ENCODE data around the gene CAMK1G.

CAMK1G gene

DNA sequence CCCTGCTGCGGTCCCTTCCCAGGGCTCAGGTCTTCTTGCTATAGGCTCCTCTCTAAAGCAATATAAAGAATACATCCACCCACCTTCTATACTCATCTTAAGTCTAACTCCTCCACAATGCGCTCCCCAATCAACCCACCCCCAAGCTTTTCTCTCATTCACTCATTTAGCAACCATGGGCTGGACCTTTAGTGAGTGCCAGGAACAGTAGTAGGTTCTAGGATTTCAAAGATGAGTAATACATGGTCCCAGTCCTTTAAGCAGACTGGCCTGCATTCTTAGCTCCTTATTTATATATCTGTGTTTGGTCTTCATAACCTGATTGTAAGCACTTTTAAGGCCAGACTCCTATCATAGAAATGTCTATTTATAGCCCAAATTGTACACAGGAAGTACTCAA is 5.9 kb downstream of the CAMK1G start:
- H3K4me1 ChIP-seq (ENCODE audit: control insufficient read depth in 1 of 2, insufficient read depth in 2 of 2, low read length in 2 of 2): peaks cover 0 to 14% of the 10 kb centered on the region in 2 donors
- H3K4me3 ChIP-seq (ENCODE audit: low read depth in 1 of 2, low read length in 2 of 2): no peak overlapping the region
- peaks cover 7% of the 10 kb centered on the region for H3K27me3 ChIP-seq (ENCODE audit: low read depth, low read length)
- H3K36me3 ChIP-seq (ENCODE audit: control insufficient read depth in 1 of 2, insufficient read depth in 2 of 2, low read length in 2 of 2): no peaks in the 10 kb centered on the region
- H3K27ac ChIP-seq (ENCODE audit: low read length): no peak overlapping the region
- no peaks in the 10 kb centered on the region for H3K9me3 ChIP-seq (ENCODE audit: control insufficient read depth in 1 of 2, low read length in 2 of 2)

DNA sequence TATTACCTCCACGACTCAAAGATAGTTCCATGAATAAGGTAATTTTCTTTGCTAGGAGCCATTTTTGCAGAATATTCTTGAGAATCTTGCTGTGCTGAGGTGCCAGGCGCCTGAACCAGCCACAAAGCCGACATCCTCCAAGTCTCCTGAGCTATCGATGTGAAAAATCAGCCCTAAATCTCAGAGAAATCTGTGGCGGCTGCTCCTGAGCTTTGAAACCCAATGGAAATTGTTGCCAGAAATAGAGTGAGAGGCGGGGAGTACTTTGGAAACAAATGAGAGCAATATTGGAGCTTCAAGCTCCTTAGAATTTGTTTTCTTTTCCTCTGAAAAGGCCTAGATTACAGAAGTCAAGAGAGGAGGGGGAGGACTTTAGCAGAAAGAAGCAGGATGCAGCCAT is 6.3 kb downstream of the CAMK1G start:
- Histone ChIP-seq H3K4me1 (ENCODE audit: control insufficient read depth in 1 of 2, insufficient read depth in 2 of 2, low read length in 2 of 2) (peaks cover 0 to 14% of the 10 kb centered on the region in 2 donors), H3K27me3 (ENCODE audit: low read depth, low read length) (peaks cover 3% of the 10 kb centered on the region), H3K4me3 (ENCODE audit: low read depth in 1 of 2, low read length in 2 of 2) (no peak overlapping the region), H3K9me3 (ENCODE audit: control insufficient read depth in 1 of 2, low read length in 2 of 2) (no peaks in the 10 kb centered on the region), H3K36me3 (ENCODE audit: control insufficient read depth in 1 of 2, insufficient read depth in 2 of 2, low read length in 2 of 2) (no peaks in the 10 kb centered on the region), H3K27ac (ENCODE audit: low read length) (no peak overlapping the region)

DNA sequence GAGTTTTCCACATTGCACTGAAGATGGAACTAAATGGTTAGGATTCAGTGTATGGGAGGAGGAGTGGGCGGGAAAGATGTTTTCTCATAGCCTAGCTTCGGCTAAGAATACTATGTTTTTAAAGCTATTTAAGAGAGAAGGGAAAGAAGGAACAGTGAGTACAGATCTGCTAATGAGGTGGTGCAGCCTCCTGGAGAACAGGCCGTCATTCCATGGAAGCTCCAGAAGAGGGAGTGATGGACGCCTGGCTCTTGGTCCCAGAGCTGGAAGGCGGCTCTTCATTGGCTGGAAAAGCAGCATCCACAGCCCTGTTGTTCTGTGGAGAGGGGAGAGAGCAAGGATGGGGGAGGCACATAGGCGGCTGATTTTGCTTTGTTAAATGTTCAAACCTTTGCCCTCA is 6.9 kb downstream of the CAMK1G start:
- Histone ChIP-seq H3K4me3 (ENCODE audit: low read depth in 1 of 2, low read length in 2 of 2) (no peak overlapping the region), H3K27ac (ENCODE audit: low read length) (no peak overlapping the region), H3K36me3 (ENCODE audit: control insufficient read depth in 1 of 2, insufficient read depth in 2 of 2, low read length in 2 of 2) (no peaks in the 10 kb centered on the region), H3K4me1 (ENCODE audit: control insufficient read depth in 1 of 2, insufficient read depth in 2 of 2, low read length in 2 of 2) (peaks cover 0 to 8% of the 10 kb centered on the region in 2 donors), H3K9me3 (ENCODE audit: control insufficient read depth in 1 of 2, low read length in 2 of 2) (no peaks in the 10 kb centered on the region), H3K27me3 (ENCODE audit: low read depth, low read length) (no peaks in the 10 kb centered on the region)

DNA sequence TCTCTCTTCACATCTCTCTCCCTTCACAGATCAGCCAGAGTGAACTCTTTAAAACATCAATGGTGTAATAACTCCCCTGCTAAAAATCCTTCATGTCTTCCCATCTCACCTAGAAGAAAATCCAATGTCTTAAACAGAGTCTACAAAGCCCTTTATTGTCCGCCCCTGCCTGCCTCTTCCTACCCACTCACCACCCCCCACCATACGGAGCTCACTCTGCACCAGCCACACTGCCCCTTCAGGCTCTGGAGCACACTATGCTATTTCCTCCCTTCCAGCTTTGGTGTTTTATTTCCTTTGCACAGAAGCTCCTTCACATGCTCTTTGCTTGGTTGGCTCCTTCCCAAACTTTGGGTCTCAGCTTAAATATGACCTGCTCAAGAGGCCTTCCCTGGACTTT is 10.2 kb downstream of the CAMK1G start:
- Histone ChIP-seq H3K36me3 (ENCODE audit: control insufficient read depth in 1 of 2, insufficient read depth in 2 of 2, low read length in 2 of 2) (no peaks in the 10 kb centered on the region), H3K27me3 (ENCODE audit: low read depth, low read length) (no peaks in the 10 kb centered on the region), H3K9me3 (ENCODE audit: control insufficient read depth in 1 of 2, low read length in 2 of 2) (no peaks in the 10 kb centered on the region), H3K27ac (ENCODE audit: low read length) (no peak overlapping the region), H3K4me3 (ENCODE audit: low read depth in 1 of 2, low read length in 2 of 2) (no peak overlapping the region), H3K4me1 (ENCODE audit: control insufficient read depth in 1 of 2, insufficient read depth in 2 of 2, low read length in 2 of 2) (no peaks in the 10 kb centered on the region)

DNA sequence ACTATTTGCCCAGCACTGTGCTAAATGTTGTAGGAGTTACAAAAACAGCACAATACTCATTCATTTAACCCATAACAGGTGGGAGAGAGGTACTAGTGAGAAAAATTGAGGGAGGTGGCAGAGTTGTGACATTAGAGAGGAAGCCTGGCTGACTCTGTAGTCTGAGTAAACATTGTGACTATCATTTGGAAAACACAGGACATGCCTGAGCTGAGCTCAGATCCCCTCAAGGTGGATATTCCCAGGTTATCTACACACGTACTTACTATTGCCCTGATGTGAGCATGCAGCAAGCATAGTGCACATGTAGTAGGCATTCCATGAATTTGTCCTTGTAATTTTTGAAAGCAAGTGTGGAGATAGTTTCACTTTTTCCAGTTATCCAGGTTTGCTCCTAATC is 10.9 kb downstream of the CAMK1G start:
- H3K27ac ChIP-seq (ENCODE audit: low read length): no peak overlapping the region
- no peaks in the 10 kb centered on the region for H3K36me3 ChIP-seq (ENCODE audit: control insufficient read depth in 1 of 2, insufficient read depth in 2 of 2, low read length in 2 of 2)
- H3K4me1 ChIP-seq (ENCODE audit: control insufficient read depth in 1 of 2, insufficient read depth in 2 of 2, low read length in 2 of 2): no peaks in the 10 kb centered on the region
- H3K27me3 ChIP-seq (ENCODE audit: low read depth, low read length): no peaks in the 10 kb centered on the region
- H3K9me3 ChIP-seq (ENCODE audit: control insufficient read depth in 1 of 2, low read length in 2 of 2): no peaks in the 10 kb centered on the region
- no peak overlapping the region for H3K4me3 ChIP-seq (ENCODE audit: low read depth in 1 of 2, low read length in 2 of 2)

DNA sequence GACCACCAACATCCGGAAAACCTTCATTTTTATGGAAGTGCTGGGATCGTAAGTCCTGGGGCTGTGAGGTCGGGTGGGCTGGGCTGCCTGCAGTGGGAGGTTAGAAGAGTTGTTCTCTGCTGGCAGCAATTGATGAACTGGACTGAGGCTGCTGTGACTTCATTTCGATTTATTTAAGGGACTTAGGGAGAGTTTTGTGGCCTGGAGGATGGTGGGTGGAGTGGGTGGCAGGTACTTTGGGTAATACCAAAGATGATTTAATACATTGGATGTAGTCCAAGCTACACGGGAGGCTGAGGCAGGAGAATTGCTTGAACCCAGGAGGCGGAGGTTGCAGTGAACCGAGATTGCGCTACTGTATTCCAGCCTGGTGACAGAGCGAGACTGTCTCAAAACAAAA is 11.5 kb downstream of the CAMK1G start:
- no peaks in the 10 kb centered on the region for H3K9me3 ChIP-seq (ENCODE audit: control insufficient read depth in 1 of 2, low read length in 2 of 2)
- no peaks in the 10 kb centered on the region for H3K4me1 ChIP-seq (ENCODE audit: control insufficient read depth in 1 of 2, insufficient read depth in 2 of 2, low read length in 2 of 2)
- no peak overlapping the region for H3K27ac ChIP-seq (ENCODE audit: low read length)
- no peaks in the 10 kb centered on the region for H3K27me3 ChIP-seq (ENCODE audit: low read depth, low read length)
- H3K4me3 ChIP-seq (ENCODE audit: low read depth in 1 of 2, low read length in 2 of 2): no peak overlapping the region
- H3K36me3 ChIP-seq (ENCODE audit: control insufficient read depth in 1 of 2, insufficient read depth in 2 of 2, low read length in 2 of 2): no peaks in the 10 kb centered on the region

DNA sequence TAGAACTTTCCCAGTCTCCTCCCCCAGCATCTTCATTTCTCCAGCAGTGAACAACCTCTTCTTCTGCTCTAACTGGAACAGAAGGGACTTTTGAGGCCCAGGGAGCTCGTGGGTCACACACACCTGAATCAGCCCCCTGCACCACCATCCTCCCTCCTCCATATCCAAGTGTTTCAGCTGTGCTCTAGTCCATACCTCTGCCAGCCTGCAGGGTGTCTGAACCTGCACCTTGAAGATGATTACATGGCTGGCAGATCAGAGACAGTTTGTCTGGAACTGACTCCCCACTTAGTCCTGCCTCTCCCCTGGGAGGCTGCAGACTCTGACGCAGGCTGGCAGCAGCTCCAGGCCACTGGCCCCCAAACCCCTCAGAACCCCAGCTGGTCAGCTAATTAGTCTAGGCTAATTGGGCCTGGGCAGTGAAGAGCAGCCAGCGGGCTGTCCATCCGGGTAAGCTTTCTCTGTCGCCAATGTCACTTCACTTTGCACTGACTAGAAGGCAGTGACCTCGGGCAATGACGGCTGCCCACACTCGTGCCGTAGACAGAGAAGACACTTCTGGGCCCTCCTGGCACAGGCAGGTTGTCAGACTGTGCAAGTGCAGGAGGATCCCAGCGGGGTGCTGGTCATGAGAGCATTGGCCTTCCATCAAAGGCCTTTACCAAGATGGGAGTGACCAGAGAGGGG is 12.2 kb downstream of the CAMK1G start:
- Histone ChIP-seq H3K27ac (ENCODE audit: low read length) (no peak overlapping the region), H3K27me3 (ENCODE audit: low read depth, low read length) (no peaks in the 10 kb centered on the region), H3K4me1 (ENCODE audit: control insufficient read depth in 1 of 2, insufficient read depth in 2 of 2, low read length in 2 of 2) (no peaks in the 10 kb centered on the region), H3K9me3 (ENCODE audit: control insufficient read depth in 1 of 2, low read length in 2 of 2) (no peaks in the 10 kb centered on the region), H3K4me3 (ENCODE audit: low read depth in 1 of 2, low read length in 2 of 2) (no peak overlapping the region), H3K36me3 (ENCODE audit: control insufficient read depth in 1 of 2, insufficient read depth in 2 of 2, low read length in 2 of 2) (no peaks in the 10 kb centered on the region)

DNA sequence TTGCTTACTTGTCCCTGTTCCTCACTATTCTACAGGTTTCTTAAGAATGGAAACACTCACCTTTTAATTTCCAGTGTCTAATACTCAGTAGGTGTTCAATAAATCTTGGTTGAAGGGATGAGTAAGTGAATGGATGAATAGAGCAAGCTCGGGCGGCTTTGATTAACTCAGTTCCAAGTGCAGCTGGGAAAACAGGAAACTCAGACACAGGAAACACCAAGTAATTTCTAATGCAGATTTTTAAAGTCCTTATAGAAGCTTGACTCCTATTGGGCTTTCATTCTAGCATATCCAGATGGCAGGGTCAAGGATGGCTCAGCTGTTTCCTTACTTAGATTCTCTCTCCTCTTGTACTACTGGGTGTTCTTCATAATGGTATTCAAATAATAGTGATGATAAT is 14.0 kb downstream of the CAMK1G start:
- Histone ChIP-seq H3K27ac (ENCODE audit: low read length) (no peak overlapping the region), H3K4me3 (ENCODE audit: low read depth in 1 of 2, low read length in 2 of 2) (no peak overlapping the region), H3K4me1 (ENCODE audit: control insufficient read depth in 1 of 2, insufficient read depth in 2 of 2, low read length in 2 of 2) (no peaks in the 10 kb centered on the region), H3K27me3 (ENCODE audit: low read depth, low read length) (no peaks in the 10 kb centered on the region), H3K9me3 (ENCODE audit: control insufficient read depth in 1 of 2, low read length in 2 of 2) (no peaks in the 10 kb centered on the region), H3K36me3 (ENCODE audit: control insufficient read depth in 1 of 2, insufficient read depth in 2 of 2, low read length in 2 of 2) (no peaks in the 10 kb centered on the region)

DNA sequence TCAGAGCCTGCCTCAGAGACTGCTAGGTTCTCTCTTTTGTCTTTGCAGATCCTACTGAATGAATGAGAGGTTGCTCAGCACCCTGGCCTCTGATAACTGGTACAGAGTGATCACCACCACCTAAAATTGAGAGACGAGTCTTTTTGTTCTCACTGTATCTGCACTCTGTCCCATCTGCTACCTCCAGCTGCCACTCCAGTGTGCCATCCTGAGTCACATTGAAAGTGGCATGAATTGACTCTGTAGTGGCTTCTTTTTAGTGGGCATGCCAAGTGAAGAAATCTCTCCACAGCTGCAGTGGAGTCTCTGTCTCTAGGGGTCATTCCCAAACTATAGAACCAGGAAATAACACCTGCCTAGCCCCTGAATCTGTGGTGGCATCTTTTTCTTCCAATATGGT is 14.7 kb downstream of the CAMK1G start:
- no peaks in the 10 kb centered on the region for H3K4me1 ChIP-seq (ENCODE audit: control insufficient read depth in 1 of 2, insufficient read depth in 2 of 2, low read length in 2 of 2)
- H3K9me3 ChIP-seq (ENCODE audit: control insufficient read depth in 1 of 2, low read length in 2 of 2): no peaks in the 10 kb centered on the region
- H3K27ac ChIP-seq (ENCODE audit: low read length): no peak overlapping the region
- no peaks in the 10 kb centered on the region for H3K27me3 ChIP-seq (ENCODE audit: low read depth, low read length)
- no peaks in the 10 kb centered on the region for H3K36me3 ChIP-seq (ENCODE audit: control insufficient read depth in 1 of 2, insufficient read depth in 2 of 2, low read length in 2 of 2)
- H3K4me3 ChIP-seq (ENCODE audit: low read depth in 1 of 2, low read length in 2 of 2): no peak overlapping the region

DNA sequence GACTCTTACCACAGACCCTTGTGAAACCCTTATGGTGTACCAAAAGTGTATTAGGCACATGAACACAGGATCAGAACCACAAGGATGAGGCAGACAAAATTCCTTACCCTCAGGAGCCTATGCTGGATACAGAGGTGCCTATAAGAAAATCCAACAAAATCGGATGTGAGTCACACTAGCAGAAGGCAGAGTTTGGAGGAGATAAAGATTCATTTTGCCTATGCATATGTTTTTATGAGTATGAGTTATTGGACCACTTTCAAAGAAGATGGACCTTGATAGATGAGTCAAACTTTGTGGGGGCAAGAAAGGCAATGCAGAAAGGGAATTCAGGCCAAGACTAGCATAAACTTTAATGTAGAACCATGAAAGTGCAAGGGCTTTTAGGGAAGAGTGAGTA is 17.0 kb downstream of the CAMK1G start:
- Histone ChIP-seq H3K27me3 (ENCODE audit: low read depth, low read length) (no peaks in the 10 kb centered on the region), H3K36me3 (ENCODE audit: control insufficient read depth in 1 of 2, insufficient read depth in 2 of 2, low read length in 2 of 2) (no peaks in the 10 kb centered on the region), H3K4me3 (ENCODE audit: low read depth in 1 of 2, low read length in 2 of 2) (no peak overlapping the region), H3K4me1 (ENCODE audit: control insufficient read depth in 1 of 2, insufficient read depth in 2 of 2, low read length in 2 of 2) (no peaks in the 10 kb centered on the region), H3K27ac (ENCODE audit: low read length) (no peak overlapping the region), H3K9me3 (ENCODE audit: control insufficient read depth in 1 of 2, low read length in 2 of 2) (no peaks in the 10 kb centered on the region)

DNA sequence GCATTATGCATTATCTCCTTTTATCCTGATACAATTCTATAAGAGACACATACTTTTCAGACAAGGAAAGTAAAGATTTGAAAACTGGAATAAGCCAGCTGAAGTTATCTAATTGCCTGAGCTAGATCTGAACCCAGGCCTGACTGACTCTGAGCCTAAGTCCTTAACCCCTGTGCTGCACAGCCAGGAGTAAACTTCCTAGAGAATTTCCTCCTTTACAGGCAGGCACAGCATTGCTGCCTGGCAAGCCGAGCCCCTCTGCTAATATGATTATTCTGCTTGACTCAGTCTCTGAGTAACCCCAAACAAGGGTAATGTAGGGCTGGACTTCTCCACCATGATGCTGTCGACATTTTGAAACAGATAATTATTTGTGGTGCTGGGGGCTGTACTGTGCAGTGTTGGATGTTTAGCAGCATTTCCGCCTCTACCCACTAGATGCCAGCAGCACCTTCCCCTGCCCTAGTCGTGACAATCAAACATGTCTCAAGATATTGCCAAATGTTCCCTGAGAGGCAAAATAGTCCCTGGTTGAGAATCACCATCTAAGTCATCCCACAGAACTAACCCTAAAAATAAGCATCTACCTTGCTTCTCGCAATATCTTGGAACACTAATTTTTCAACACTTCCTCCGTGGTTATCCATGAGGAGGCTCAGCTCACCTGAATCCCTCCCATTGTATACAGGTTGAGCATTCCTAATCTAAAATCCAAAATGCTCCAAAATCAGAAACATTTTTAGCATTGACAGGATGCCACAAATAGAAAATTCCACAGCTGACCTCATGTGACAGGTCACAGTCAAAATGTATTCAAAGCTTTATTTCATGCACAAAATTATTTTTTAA is 18.5 kb downstream of the CAMK1G start:
- H3K27me3 ChIP-seq (ENCODE audit: low read depth, low read length): no peaks in the 10 kb centered on the region
- no peak overlapping the region for H3K27ac ChIP-seq (ENCODE audit: low read length)
- H3K9me3 ChIP-seq (ENCODE audit: control insufficient read depth in 1 of 2, low read length in 2 of 2): no peaks in the 10 kb centered on the region
- no peaks in the 10 kb centered on the region for H3K4me1 ChIP-seq (ENCODE audit: control insufficient read depth in 1 of 2, insufficient read depth in 2 of 2, low read length in 2 of 2)
- no peaks in the 10 kb centered on the region for H3K36me3 ChIP-seq (ENCODE audit: control insufficient read depth in 1 of 2, insufficient read depth in 2 of 2, low read length in 2 of 2)
- H3K4me3 ChIP-seq (ENCODE audit: low read depth in 1 of 2, low read length in 2 of 2): no peak overlapping the region
